ENCODE measurements around the gene UBXN1.

Gene UBXN1

DNA sequence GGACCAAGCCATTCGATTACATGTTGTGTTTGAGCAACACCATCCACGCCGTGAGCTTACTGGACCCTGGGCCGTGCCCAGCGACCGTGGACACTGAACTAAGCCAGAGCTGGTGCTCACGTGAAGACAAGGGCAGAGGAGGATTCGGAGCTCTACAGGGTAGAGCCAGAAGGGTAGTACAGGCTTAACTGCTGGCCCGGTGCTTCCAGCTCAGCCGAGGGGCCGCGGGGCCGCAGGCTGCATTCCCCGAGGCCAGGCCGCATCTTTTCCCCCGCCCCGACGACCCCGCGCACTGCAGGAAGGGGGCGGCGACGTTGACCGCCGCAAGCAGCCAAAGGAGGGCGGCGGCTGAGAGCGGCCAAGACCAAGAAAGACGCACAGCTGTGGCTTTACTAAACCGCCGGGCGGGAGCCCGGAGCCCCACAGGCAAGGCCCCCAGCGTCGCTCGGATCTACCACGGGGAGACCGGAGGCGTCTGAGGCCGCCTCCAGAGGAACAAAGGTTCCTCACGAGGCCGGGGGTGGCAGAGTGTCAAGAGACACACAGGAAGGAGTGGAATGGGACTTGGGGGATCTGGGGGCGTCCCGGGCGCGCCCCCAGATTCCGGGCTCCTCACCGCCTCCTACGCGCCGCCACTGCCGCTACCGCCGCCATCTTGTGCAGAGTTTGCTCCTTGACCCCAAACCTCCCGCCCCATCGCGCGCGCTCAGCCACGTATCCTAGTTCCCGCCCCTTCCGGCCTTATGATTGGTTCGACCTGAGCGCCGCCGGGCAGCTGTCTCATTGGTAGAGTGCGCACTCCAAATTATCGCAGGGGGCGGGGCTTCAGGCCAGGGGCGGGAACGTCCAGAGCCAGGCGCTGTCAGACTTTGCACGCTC lies 32.7 kb downstream of the UBXN1 start, which contains the start of gene GANAB:
Gene GANAB (minus strand): TSS at position 668 of the 879 bp plus-strand sequence. CDS start 14 bp downstream, at position 654.
- DNase-seq (ENCODE audit: low read depth) = peak; percentile 87

DNA sequence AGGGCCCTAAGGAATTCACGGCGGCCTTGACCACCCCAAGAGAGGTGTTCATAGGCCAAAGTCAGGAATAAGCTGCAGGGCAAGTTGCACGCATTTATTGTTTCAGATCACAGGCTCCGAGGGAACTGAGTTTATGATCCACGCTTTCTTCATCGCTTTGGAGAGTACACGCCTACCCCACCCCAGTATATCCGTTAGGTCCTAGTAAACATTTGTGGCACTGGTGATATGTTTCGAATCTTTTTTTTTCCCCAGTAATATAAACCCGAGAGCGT lies 33.3 kb downstream of the UBXN1 start:
- no peak for DNase-seq (ENCODE audit: low read depth)

GRCh38 chr11:62644220-62644619 lies 34.7 kb downstream of the UBXN1 start:
- no peak for DNase-seq (ENCODE audit: low read depth)

- no peak for DNase-seq (ENCODE audit: low read depth)
Observed at GRCh38 chr11:62632492-62632891, 46.4 kb downstream of the UBXN1 start.

DNA sequence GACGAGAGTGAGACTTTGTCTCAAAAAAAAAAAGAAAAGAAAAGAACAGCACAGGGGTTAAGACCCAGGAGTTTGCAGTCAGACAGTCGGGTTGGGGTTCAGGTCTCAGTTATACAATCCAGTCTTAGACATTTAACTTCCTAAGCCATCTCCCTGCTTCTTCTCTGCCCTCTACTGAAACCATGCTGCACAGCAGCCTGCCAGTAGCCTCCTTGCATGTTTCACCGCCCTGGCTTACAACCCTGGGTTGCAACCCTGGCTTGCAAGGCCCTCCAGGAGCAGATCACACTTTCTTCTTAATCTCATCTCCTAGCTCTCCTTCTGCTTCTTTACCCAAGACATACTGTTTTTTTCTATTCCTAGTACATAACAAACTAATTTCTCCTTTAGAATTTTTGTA lies 51.2 kb downstream of the UBXN1 start:
- DNase-seq (ENCODE audit: low read depth) = no peak
